SU-DHL-6 (cell line): Measurements from ENCODE around the gene LMOD2.

Source experiments
- CTCF ChIP-seq: fragments of 200-600 bp; sonication (generic); IDR thresholded peaks from one replicate; pipeline ENCODE4 v1.5.1; 2017; ENCODE audit warnings: antibody characterized with exemption, mild to moderate bottlenecking, low read length, moderate library complexity; ENCODE audit not compliant: insufficient read depth, poor library complexity, severe bottlenecking
- EZH2phosphoT487 ChIP-seq: fragments of 200-600 bp; sonication (generic), shearing (Covaris generic); conservative IDR thresholded peaks from 2 replicates; pipeline ENCODE4 v1.6.1; 2018; ENCODE audit warnings: mild to moderate bottlenecking, antibody characterized with exemption, low read length, moderate library complexity, mixed read lengths

- no peak for TF ChIP-seq CTCF
- TF ChIP-seq EZH2phosphoT487, result no peak
Observed at GRCh38 chr7:123609883-123610239, 45.8 kb upstream of the LMOD2 start.
